ENCODE results near the gene CORO7. TPM values are rescaled to one million over a fixed set of nuclear protein-coding genes. Genes with fewer than 3 reads are reported as not detected.
A peak's percentile ranks its signal among the peaks of the same experiment; 100 is the strongest.

CORO7 gene
- total and polyA plus RNA-seq, 11 donors, result 7.2 to 39.7 (median 10.1) TPM

GRCh38 chr16:4328046-4328781 lies 88.2 kb downstream of the CORO7 start:
- Histone ChIP-seq H3K4me3 (peak overlapping the region; percentile 28 to 72 (median 54)), H3K27me3 (no peaks in the 10 kb centered on the region), H3K9me3 (no peaks in the 10 kb centered on the region), H3K36me3 (peaks cover 0 to 13% (median 4%) of the 10 kb centered on the region in 9 donors), H3K4me1 (peaks cover 10 to 76% (median 62%) of the 10 kb centered on the region in 12 donors), H3K27ac (peak overlapping the region; percentile 67 to 99 (median 91))
- TF ChIP-seq CTCF (IDR thresholded peaks at IDR 0.05) (peak; percentile 35 to 78 (median 65)), POLR2A (IDR thresholded peaks at IDR 0.05) (no peak)
- intact Hi-C loops (cut with DNase I), result loop anchor here in 8 of 10 donors (1.0 to 5.0 kb wide), 7 partner anchors 11 to 346 kb away; partner anchors contain the start of gene TFAP4 (in 3 of the 8)
- ATAC-seq (peak; percentile 71 to 88 (median 82)), DNase-seq (peak; percentile 88 to 91 (median 89))
- 1 to 4% (median 2%) methylated on average over 6 to 30 of the region's 30 CpGs for WGBS, 4 donors

DNA sequence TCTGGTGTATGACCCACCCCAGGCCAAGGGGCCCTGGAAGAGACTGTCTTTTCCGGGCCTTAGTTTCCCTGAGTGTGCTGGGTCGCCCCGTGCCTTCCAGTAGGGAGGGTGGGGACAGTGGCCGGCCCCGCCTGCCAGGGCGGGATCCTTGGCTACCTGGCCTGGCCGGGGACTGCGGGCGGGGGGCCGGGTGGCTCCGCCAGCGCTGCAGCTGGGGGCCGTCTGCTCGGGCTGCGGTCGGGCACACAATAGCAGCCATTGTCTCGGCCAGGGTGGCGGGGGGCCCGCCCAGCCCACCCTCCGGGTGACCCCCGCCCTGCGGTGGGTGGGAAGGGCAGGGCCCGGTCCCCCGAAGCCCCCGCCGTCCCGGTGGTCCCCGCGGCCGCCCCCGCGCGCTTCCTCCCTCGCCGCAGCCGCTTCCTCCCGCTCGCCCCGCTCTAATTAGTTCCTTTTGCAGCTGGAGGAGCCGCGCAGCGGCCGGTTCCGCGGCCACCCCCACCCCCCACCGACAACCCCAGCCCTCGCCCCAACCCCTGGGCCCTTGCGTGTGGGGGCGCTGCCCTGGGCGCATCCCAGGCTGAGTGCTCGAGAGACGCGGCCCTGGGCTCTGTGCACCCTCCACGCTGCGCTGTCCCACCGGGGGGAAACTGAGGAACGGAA lies 88.9 kb downstream of the CORO7 start:
- TF ChIP-seq POLR2A (IDR thresholded peaks at IDR 0.05) (no peak), CTCF (IDR thresholded peaks at IDR 0.05) (no peak)
- 5 to 20% (median 10%) methylated on average over 5 to 57 of the region's 57 CpGs for WGBS, 4 donors
- Histone ChIP-seq H3K27me3 (no peaks in the 10 kb centered on the region), H3K4me1 (peaks cover 10 to 83% (median 68%) of the 10 kb centered on the region in 12 donors), H3K27ac (peak overlapping the region; percentile 67 to 99 (median 91)), H3K4me3 (peak overlapping the region; percentile 28 to 72 (median 54)), H3K9me3 (no peaks in the 10 kb centered on the region), H3K36me3 (peaks cover 0 to 6% (median 0%) of the 10 kb centered on the region in 9 donors)
- ATAC-seq (peak in 1 of 4 donors; percentile 3), DNase-seq (no peak)
- intact Hi-C loops (cut with DNase I), result loop anchor here in 8 of 10 donors (1.0 to 5.0 kb wide), 8 partner anchors 10 to 345 kb away; partner anchors contain the start of gene TFAP4 (in 3 of the 8)

DNA sequence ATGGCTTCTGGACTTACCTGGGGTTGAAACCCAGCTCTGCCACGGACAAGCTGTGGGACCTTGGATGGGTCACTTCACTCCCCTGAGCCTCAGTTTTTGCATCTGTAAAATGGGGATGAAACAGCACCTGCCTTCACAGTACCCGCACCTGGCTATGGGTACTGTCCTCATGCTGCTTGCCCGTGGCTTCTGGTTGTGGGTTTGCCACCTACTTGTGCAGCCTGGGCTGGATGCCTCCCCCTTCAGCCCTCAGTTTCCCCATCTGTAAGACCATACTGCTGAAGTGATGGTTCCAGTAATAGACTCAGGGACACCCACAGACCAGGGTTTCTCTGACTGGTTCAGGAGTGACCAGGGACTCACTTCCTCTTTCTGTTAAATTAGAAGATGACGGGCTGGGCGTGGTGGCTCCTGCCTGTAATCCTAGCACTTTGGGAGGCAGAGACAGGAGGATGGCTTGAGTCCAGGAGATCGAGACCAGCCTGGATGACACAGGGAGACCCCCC lies 91.1 kb downstream of the CORO7 start:
- WGBS, 4 donors, result 75 to 87% (median 86%) methylated on average over 4 to 6 of the region's 6 CpGs
- ATAC-seq (no peak), DNase-seq (no peak)
- no peaks in the 10 kb centered on the region for H3K36me3 ChIP-seq
- peak overlapping the region in 11 of 12 donors; percentile 73 to 89 (median 86) for H3K27ac ChIP-seq
- no peaks in the 10 kb centered on the region for H3K9me3 ChIP-seq
- no peaks in the 10 kb centered on the region for H3K27me3 ChIP-seq
- intact Hi-C loops (cut with DNase I), result loop anchor here in 6 of 10 donors (5.0 kb wide), 5 partner anchors 33 to 343 kb away; partner anchors contain the start of gene TFAP4 (in 3 of the 6)
- peaks cover 10 to 99% (median 75%) of the 10 kb centered on the region in 12 donors for H3K4me1 ChIP-seq
- TF ChIP-seq CTCF (IDR thresholded peaks at IDR 0.05) (no peak), POLR2A (IDR thresholded peaks at IDR 0.05) (no peak)
- no peak overlapping the region for H3K4me3 ChIP-seq
